ENCODE results near the gene GVQW3.

- no peak for TF ChIP-seq MXD4 (CRISPR knock-in tag; IDR thresholded peaks at IDR 0.05; ENCODE audit: borderline replicate concordance)
- TF ChIP-seq SOX15 (CRISPR knock-in tag; IDR thresholded peaks at IDR 0.05), result no peak
- TF ChIP-seq ARID4B (CRISPR knock-in tag; IDR thresholded peaks at IDR 0.05; ENCODE audit: borderline replicate concordance), result no peak
These were observed 72.1 kb downstream of the GVQW3 start for GRCh38 chr11:76453248-76453647.

All from WTC11 (cell line).